K562 (cell line): ENCODE data around the gene ZNHIT1. TPM values are rescaled to one million over a fixed set of nuclear protein-coding genes. Genes with fewer than 3 reads are reported as not detected.

Experiments
- E2F4 ChIP-seq: sonication (generic); formaldehyde crosslinking; IDR thresholded peaks from 2 replicates; pipeline ENCODE4 v1.8.0; 2022; ENCODE audit warnings: mild to moderate bottlenecking, low read depth, missing genetic modification reagents
- ELF2 ChIP-seq: fragments of 250-450 bp; sonication (Bioruptor Pico); IDR thresholded peaks from 2 replicates; pipeline ENCODE4 v1.5.0; 2021; ENCODE audit warnings: mild to moderate bottlenecking
- GABPB1 ChIP-seq: sonication (generic); formaldehyde crosslinking; IDR thresholded peaks from 2 replicates; pipeline ENCODE4 v1.8.0; 2022; ENCODE audit warnings: mild to moderate bottlenecking, missing genetic modification reagents
- HMGXB4 ChIP-seq: sonication (generic); formaldehyde crosslinking; IDR thresholded peaks from 2 replicates; pipeline ENCODE4 v1.8.1; 2023; ENCODE audit warnings: mild to moderate bottlenecking, missing genetic modification reagents
- KHSRP ChIP-seq: fragments of 450-650 bp; IDR thresholded peaks from 2 replicates; pipeline ENCODE4 v1.6.1; 2017
- KLF10 ChIP-seq: fragments of 250-450 bp; sonication (Bioruptor Pico); IDR thresholded peaks from 2 replicates; pipeline ENCODE4 v1.6.1; 2021; ENCODE audit warnings: matching md5 sums
- MTA1 ChIP-seq: fragments of 450-650 bp; IDR thresholded peaks from 2 replicates; pipeline ENCODE4 v1.6.1; 2017; ENCODE audit warnings: borderline replicate concordance
- NCOA2 ChIP-seq, 2 experiments: fragments of 450-650 bp; IDR thresholded peaks; 2 replicates each; pipeline ENCODE4 v1.6.1; 2018; ENCODE audit warnings: mild to moderate bottlenecking in 2 of 2, moderate library complexity in 1 of 2; ENCODE audit not compliant: partially characterized antibody in 2 of 2
- NFIX ChIP-seq: fragments of 250-450 bp; sonication (Bioruptor Pico); IDR thresholded peaks from 2 replicates; pipeline ENCODE4 v1.4.0; 2020; ENCODE audit warnings: low read depth, mild to moderate bottlenecking, moderate library complexity
- PBX2 ChIP-seq, 2 experiments: IDR thresholded peaks in 1 of 2; conservative IDR thresholded peaks in 1 of 2; 2 replicates each; pipeline ENCODE4 v1.6.1; 2016; ENCODE audit warnings: low read depth in 2 of 2, mild to moderate bottlenecking in 1 of 2, missing compliant biosample characterization in 1 of 2, missing genetic modification characterization in 1 of 2, moderate library complexity in 1 of 2
- TAF1 ChIP-seq: IDR thresholded peaks from 2 replicates; pipeline ENCODE4 v1.6.1; 2011; ENCODE audit warnings: mild to moderate bottlenecking, low read length, moderate library complexity; ENCODE audit not compliant: insufficient read depth, control insufficient read depth, severe bottlenecking; ENCODE audit errors: extremely low read depth
- TARDBP ChIP-seq: fragments of 450-650 bp; IDR thresholded peaks from 2 replicates; pipeline ENCODE4 v1.6.1; 2016
- UBTF ChIP-seq, 2 experiments: IDR thresholded peaks; 2 replicates each; pipeline ENCODE4 v1.6.1; 2012; ENCODE audit warnings: improper control_type of control experiment in 2 of 2, low read depth in 2 of 2, low read length in 2 of 2, borderline replicate concordance in 1 of 2
- ZNF639 ChIP-seq, 2 experiments: fragments of 200-800 bp in 1 of 2; sonication (Bioruptor generic) in 1 of 2; sonication (generic) in 1 of 2; formaldehyde crosslinking in 1 of 2; IDR thresholded peaks in 1 of 2; conservative IDR thresholded peaks in 1 of 2; 2 replicates each; pipeline versions ENCODE4 v1.5.0 to v1.6.1; 2016 to 2020; ENCODE audit warnings: missing compliant biosample characterization in 1 of 2, missing genetic modification characterization in 1 of 2, missing genetic modification reagents in 1 of 2
- ZNF764 ChIP-seq: fragments of 250-450 bp; sonication (Bioruptor Pico); IDR thresholded peaks from 2 replicates; pipeline ENCODE4 v1.4.0; 2020; ENCODE audit warnings: low read depth, mild to moderate bottlenecking, moderate library complexity
- ZNF830 ChIP-seq: fragments of 250-450 bp; sonication (Bioruptor Pico); IDR thresholded peaks from 2 replicates; pipeline ENCODE4 v1.5.0; 2021; ENCODE audit warnings: mild to moderate bottlenecking
- polyA plus RNA-seq, 8 experiments: library from polyadenylated mRNA; depleted of rRNA in 4 of 8; stranded (reverse) in 5 of 8; unstranded in 3 of 8; fragments of >200 nt; fragmentation: Nextera tagmentation in 2 of 8; fragmentation: Illumina TruSeq in 1 of 8; extraction: Ambion mirVana in 2 of 8; extraction: Trizol in 1 of 8; gene quantifications; 2 replicates each; pipeline versions ENCODE4 v1.2.1 to v1.2.3, GENCODE V29; 2011 to 2014; ENCODE audit warnings: inconsistent platforms in 1 of 8, missing spikeins in 1 of 8
- total RNA-seq, 7 experiments: library from RNA; depleted of rRNA in 6 of 7; stranded (reverse); fragments of >200 nt in 6 of 7; fragmentation: Illumina TruSeq in 2 of 7; extraction: Trizol in 2 of 7; gene quantifications; 2 replicates each; pipeline versions ENCODE4 v1.2.1 to v1.2.3, GENCODE V29; 2011 to 2021; ENCODE audit warnings: low replicate concordance in 1 of 7

The ZNHIT1 gene
- total and polyA plus RNA-seq, 9 of the 15 experiments (the other 6 are each of a cell fraction or from before 2014, with no cell fraction given), result 6.4 to 162 (median 70.1) TPM

GRCh38 chr7:101251871-101252659 lies 34.1 kb downstream of the ZNHIT1 start (continued):
- no peak for TF ChIP-seq ZNF639 (CRISPR knock-in tag; conservative IDR thresholded peaks at IDR 0.05 in 1 of 2, IDR thresholded peaks at IDR 0.05 in 1 of 2)
- no peak for TF ChIP-seq E2F4 (CRISPR knock-in tag)
- no peak for TF ChIP-seq MTA1
- no peak for TF ChIP-seq NFIX (CRISPR knock-in tag)
- no peak for TF ChIP-seq PBX2 (CRISPR knock-in tag; IDR thresholded peaks at IDR 0.05; ENCODE audit: low read depth)
- TF ChIP-seq PBX2 (tag; conservative IDR thresholded peaks at IDR 0.05; ENCODE audit: low read depth), result no peak
- TF ChIP-seq TAF1, result peak; percentile 89
- no peak; a peak in 1 of 4 replicates for TF ChIP-seq UBTF (IDR thresholded peaks at IDR 0.05; ENCODE audit: borderline replicate concordance in 1 of 2, low read depth in 2 of 2, low read length in 2 of 2)
- TF ChIP-seq GABPB1 (CRISPR knock-in tag), result peak; percentile 79
- TF ChIP-seq HMGXB4, result 0 out of 2 replicates have a peak, but pooled peaks have one; percentile 34
- TF ChIP-seq ZNF764 (CRISPR knock-in tag), result no peak
- peak; percentile 98 for TF ChIP-seq ELF2
- no peak for TF ChIP-seq KLF10
- TF ChIP-seq ZNF830 (CRISPR knock-in tag), result no peak
- no peak for TF ChIP-seq TARDBP
- TF ChIP-seq NCOA2 (IDR thresholded peaks at IDR 0.05; ENCODE audit: partially characterized antibody in 2 of 2), result no peak
- no peak for TF ChIP-seq KHSRP
